T-cell (primary cell): ENCODE measurements around the gene LYPD1. TPM values are rescaled to one million over a fixed set of nuclear protein-coding genes. Genes with fewer than 3 reads are reported as not detected.

Source experiments
- ATAC-seq, 4 experiments: fragments of 200-7000 bp in 3 of 4; fragments of 150-1000 bp in 1 of 4; cut with Tn5 transposase; replicated peaks in 1 of 4; 1 replicate in 3 of 4; 2 replicates in 1 of 4; pipeline ENCODE4 v1.10.0; 2021; ENCODE audit warnings: moderate library complexity in 3 of 4, mild to moderate bottlenecking in 2 of 4, moderate number of reproducible peaks in 1 of 4
- CTCF ChIA-PET, 2 donors: fragments of 300-600 bp; sonication (Branson Sonifier 250); formaldehyde crosslinking; loops; one replicate each; lab custom pipeline; 2022; ENCODE audit warnings: antibody characterized with exemption in 2 of 2; lab: Charles Lee
- POLR2A ChIA-PET, 2 donors: fragments of 300-600 bp; sonication (Branson Sonifier 250); formaldehyde crosslinking; loops; one replicate each; lab custom pipeline; 2022; ENCODE audit warnings: antibody characterized with exemption in 2 of 2; lab: Charles Lee
- DNase-seq, 35 experiments: peaks; one replicate each; pipeline versions ENCODE4 v3.0.0 to v3.0.0-alpha.2; 2013 to 2023
- H3K27ac ChIP-seq: one replicate; pipeline ENCODE4 v1.5.1; 2013; ENCODE audit warnings: low read length
- H3K27me3 ChIP-seq, 2 experiments: replicated peaks in 1 of 2; 1 replicate in 1 of 2; 2 replicates in 1 of 2; pipeline versions ENCODE4 v1.6.1 to v1.7.0; 2013; ENCODE audit warnings: low read length in 1 of 2, mixed read lengths in 1 of 2; ENCODE audit not compliant: control insufficient read depth in 2 of 2, insufficient read depth in 2 of 2; ENCODE audit errors: extremely low read depth in 1 of 2
- H3K36me3 ChIP-seq, 2 donors: 1 replicate in 1 of 2; 2 replicates in 1 of 2; pipeline versions ENCODE4 v1.6.1 to v1.7.0; 2013; ENCODE audit warnings: low read length in 1 of 2; ENCODE audit not compliant: control insufficient read depth in 2 of 2, insufficient read depth in 1 of 2; ENCODE audit errors: extremely low read depth in 1 of 2
- H3K4me1 ChIP-seq, 2 experiments: 1 replicate in 1 of 2; 2 replicates in 1 of 2; pipeline versions ENCODE4 v1.6.1 to v1.7.0; 2013; ENCODE audit warnings: low read length in 2 of 2, mixed read lengths in 1 of 2; ENCODE audit not compliant: insufficient read depth in 2 of 2, control insufficient read depth in 1 of 2; ENCODE audit errors: extremely low read depth in 1 of 2
- H3K4me3 ChIP-seq, 2 donors: 1 replicate in 1 of 2; 2 replicates in 1 of 2; pipeline versions ENCODE4 v1.5.1 to v1.7.0; 2013; ENCODE audit warnings: mild to moderate bottlenecking in 2 of 2, low read length in 1 of 2, moderate library complexity in 1 of 2; ENCODE audit not compliant: control insufficient read depth in 1 of 2; ENCODE audit errors: extremely low read depth in 1 of 2
- H3K9me3 ChIP-seq: 2 replicates; pipeline ENCODE4 v1.7.0; 2013
- H3K27ac Mint-ChIP-seq, 2 donors: one replicate each; pipeline ENCODE4 v1.8.0; 2020 to 2021; ENCODE audit warnings: mild to moderate bottlenecking in 2 of 2, mixed read lengths in 2 of 2
- H3K27me3 Mint-ChIP-seq, 2 donors: one replicate each; pipeline ENCODE4 v1.8.0; 2021 to 2022; ENCODE audit warnings: mixed read lengths in 2 of 2
- H3K36me3 Mint-ChIP-seq: one replicate; pipeline ENCODE4 v1.8.0; 2021; ENCODE audit warnings: mixed read lengths
- H3K4me1 Mint-ChIP-seq, 3 donors: one replicate each; pipeline ENCODE4 v1.8.0; 2020 to 2022; ENCODE audit warnings: mixed read lengths in 3 of 3, mild to moderate bottlenecking in 1 of 3
- H3K4me3 Mint-ChIP-seq, 3 donors: one replicate each; pipeline ENCODE4 v1.8.0; 2020 to 2022; ENCODE audit warnings: mild to moderate bottlenecking in 3 of 3, mixed read lengths in 3 of 3, moderate library complexity in 3 of 3
- H3K9me3 Mint-ChIP-seq, 3 donors: one replicate each; pipeline ENCODE4 v1.8.0; 2020 to 2022; ENCODE audit warnings: mixed read lengths in 3 of 3
- WGBS: methylation state at CpG from one replicate; pipeline ENCODE4 v1.1.5; 2013; ENCODE audit warnings: missing lambda C conversion rate; ENCODE audit not compliant: insufficient coverage; 5-methylcytosine and 5-hydroxymethylcytosine counted together
- total RNA-seq, 35 experiments: library from RNA in 6 of 35; stranded (reverse) in 6 of 35; fragments of 120-200 nt in 1 of 35; gene quantifications; one replicate each; pipeline versions ENCODE4 v1.2.1 to v1.2.4 and lab custom pipeline; 2013 to 2026

LYPD1 gene, protein sequence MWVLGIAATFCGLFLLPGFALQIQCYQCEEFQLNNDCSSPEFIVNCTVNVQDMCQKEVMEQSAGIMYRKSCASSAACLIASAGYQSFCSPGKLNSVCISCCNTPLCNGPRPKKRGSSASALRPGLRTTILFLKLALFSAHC
- under 1 TPM in 1 of 5 donors, not detected in 4; 0.15 TPM for total RNA-seq
- not detected for total RNA-seq (2013)
- 0 to 0.06 (median 0) reads per million in 29 experiments for total RNA-seq (lab: John Stamatoyannopoulos, UW)

DNA sequence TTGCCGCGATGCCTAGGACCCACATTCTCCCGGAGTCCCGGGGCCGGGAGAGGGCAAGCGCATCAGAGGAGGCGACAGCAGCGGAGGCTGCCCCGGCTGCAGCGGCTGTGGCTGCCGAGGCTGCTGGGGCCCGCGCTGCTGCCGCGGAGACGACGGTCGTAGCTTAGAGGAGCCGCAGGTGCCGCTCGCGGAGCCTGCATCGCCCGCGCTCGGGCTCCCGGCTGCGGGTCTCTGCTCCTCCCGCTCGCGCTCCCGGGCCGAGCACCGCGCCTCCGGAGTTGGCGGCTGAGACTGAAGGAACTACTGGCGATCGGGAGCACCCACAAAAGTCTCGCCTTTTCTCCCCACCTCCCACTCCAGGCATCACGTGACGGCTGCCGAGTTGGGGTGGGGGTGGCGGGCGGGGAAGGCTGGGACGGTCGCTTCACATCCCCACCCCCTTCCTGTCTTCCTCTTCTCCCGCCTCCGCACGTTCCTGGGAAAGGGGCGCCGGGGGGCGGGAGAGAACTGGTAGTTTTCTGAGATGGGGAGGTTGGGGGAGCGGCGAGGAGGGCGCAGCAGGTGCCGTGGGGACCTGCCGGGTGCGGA lies at the start of gene LYPD1:
Gene LYPD1 (minus strand): TSS at position 298 of the 588 bp plus-strand sequence. CDS start 273 bp downstream, at position 25.
- Histone ChIP-seq H3K9me3 (no peaks in the 10 kb centered on the region), H3K36me3 (no peaks in the 10 kb centered on the region), H3K27me3 (peaks cover 6 to 33% of the 10 kb centered on the region in 2 experiments), H3K27ac (no peak within 1 kb of the TSS), H3K4me1 (no peaks in the 10 kb centered on the region), H3K4me3 (no peak within 1 kb of the TSS)
- Mint-ChIP-seq H3K4me3 (no peak within 1 kb of the TSS), H3K4me1 (peaks cover 0 to 1% (median 0%) of the 10 kb centered on the region in 3 donors), H3K9me3 (no peaks in the 10 kb centered on the region), H3K27me3 (peaks cover 25 to 28% of the 10 kb centered on the region in 2 donors), H3K36me3 (no peaks in the 10 kb centered on the region), H3K27ac (no peak within 1 kb of the TSS)
- DNase-seq, result no peak
- CTCF ChIA-PET, result no interaction called here
- 5% methylated on average over 34 of the region's 59 CpGs for WGBS
- no peak for ATAC-seq
- POLR2A ChIA-PET, result no interaction called here

DNA sequence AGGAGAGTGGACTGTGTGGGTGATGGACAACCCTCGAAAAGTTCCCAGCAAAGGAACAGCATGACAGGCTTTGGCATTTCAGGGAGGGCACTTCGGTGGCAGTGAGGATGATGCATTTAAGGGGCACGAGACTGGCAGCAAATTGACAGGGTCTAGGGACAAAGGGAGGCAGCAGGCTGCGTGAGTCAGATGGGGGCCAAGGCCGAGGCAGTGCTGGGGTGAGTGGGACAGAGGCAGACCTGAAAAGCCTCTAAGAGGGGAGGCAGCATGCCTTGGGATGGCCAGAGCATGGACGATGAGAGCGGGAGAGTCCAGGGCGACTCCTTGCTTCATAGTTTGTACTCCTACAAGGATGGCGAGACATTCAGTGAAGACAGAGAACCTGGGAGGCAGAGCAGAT lies 49.5 kb upstream of the LYPD1 start:
- Histone ChIP-seq H3K36me3 (no peaks in the 10 kb centered on the region), H3K4me3 (no peak overlapping the region), H3K27me3 (no peaks in the 10 kb centered on the region), H3K9me3 (no peaks in the 10 kb centered on the region), H3K4me1 (no peaks in the 10 kb centered on the region), H3K27ac (no peak overlapping the region)
- ChIA-PET CTCF (no interaction called here), POLR2A (no interaction called here)
- H3K27ac Mint-ChIP-seq, result no peak overlapping the region
- ATAC-seq (no peak), DNase-seq (no peak)
- peaks cover 0 to 3% of the 10 kb centered on the region in 2 donors for H3K27me3 Mint-ChIP-seq
- no peaks in the 10 kb centered on the region for H3K36me3 Mint-ChIP-seq
- WGBS, result 74% methylated on average over 9 of the region's 9 CpGs
- peaks cover 0 to 7% (median 6%) of the 10 kb centered on the region in 3 donors for H3K9me3 Mint-ChIP-seq
- H3K4me3 Mint-ChIP-seq, result no peak overlapping the region
- no peaks in the 10 kb centered on the region for H3K4me1 Mint-ChIP-seq

DNA sequence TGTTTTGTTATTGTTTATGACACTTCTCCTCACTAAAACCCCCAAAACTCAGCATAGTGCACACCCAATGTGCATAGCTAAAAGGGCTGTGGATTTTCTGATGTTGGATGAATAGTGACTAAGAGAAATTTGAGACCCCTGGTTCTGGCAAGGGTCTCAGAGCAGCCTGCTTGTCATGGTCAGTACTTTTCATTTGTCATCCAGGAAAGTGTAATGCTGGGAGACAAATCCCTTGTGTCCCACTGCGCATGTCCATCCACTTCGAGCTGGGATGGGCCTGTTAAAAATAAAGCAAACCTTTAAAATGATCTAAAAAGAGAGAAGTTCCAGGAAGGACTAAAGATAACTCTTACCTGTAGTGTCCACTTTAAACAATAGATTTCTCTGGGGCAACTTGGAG lies 46.9 kb upstream of the LYPD1 start:
- Histone ChIP-seq H3K27ac (no peak overlapping the region), H3K27me3 (no peaks in the 10 kb centered on the region), H3K4me1 (no peaks in the 10 kb centered on the region), H3K9me3 (no peaks in the 10 kb centered on the region), H3K36me3 (no peaks in the 10 kb centered on the region), H3K4me3 (no peak overlapping the region)
- WGBS, result no CpG with 5 or more reads among the region's 2 CpGs
- ATAC-seq (no peak), DNase-seq (no peak)
- H3K9me3 Mint-ChIP-seq, result peaks cover 0 to 14% (median 0%) of the 10 kb centered on the region in 3 donors
- ChIA-PET POLR2A (no interaction called here), CTCF (no interaction called here)
- peaks cover 0 to 3% of the 10 kb centered on the region in 2 donors for H3K27me3 Mint-ChIP-seq
- no peak overlapping the region for H3K4me3 Mint-ChIP-seq
- H3K36me3 Mint-ChIP-seq, result no peaks in the 10 kb centered on the region
- no peak overlapping the region for H3K27ac Mint-ChIP-seq
- H3K4me1 Mint-ChIP-seq, result no peaks in the 10 kb centered on the region

DNA sequence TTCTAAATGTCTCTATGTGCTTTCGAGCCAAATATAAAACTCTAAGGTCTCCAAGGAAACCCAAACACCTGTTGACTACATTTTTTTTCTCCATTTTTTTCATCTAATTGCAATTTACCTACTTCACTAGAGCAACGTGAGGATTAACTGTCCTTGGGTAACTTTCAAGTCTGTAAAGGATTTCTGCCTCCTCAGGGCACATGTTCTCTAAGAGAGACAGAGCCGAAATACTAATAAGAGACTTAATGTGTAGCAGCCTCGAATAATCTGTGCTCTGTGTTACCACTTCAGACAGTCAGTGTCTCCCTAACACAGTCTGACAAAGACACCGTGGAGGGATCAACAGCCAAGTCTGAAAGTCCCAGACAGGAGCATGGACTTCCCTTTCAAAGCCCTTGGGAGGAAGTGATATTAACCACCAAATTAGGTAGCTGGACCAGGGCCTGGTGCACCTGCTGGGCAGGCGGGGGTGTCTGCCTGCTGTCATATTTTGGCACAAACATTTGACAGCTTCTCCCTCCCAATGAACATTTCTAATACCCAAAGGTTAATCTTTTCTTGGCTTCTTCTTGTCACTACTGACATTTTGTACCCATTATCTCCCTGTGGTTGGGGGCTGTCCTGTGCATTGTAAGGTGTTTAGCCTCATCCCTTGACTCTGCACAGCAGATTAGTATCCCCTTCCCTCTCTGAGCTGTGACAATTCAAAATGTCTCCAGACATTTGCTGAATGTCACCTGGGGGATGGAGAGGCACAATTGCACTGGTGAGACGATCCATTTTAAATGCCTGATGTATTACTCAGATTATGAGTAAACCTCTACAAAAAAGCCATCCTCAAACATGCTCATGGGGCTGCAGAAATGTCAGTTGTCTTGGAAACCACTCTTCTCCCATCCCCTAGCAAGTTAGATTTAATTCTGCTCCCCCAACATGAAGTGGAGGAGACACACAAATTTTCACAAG lies 45.7 kb upstream of the LYPD1 start:
- H3K4me3 Mint-ChIP-seq, result no peak overlapping the region
- Histone ChIP-seq H3K27me3 (no peaks in the 10 kb centered on the region), H3K9me3 (no peaks in the 10 kb centered on the region), H3K4me1 (no peaks in the 10 kb centered on the region), H3K4me3 (no peak overlapping the region), H3K36me3 (no peaks in the 10 kb centered on the region), H3K27ac (no peak overlapping the region)
- WGBS, result 50% methylated on average over 1 of the region's 7 CpGs
- H3K36me3 Mint-ChIP-seq, result no peaks in the 10 kb centered on the region
- CTCF ChIA-PET, result no interaction called here
- no peaks in the 10 kb centered on the region for H3K4me1 Mint-ChIP-seq
- ATAC-seq (no peak), DNase-seq (no peak)
- POLR2A ChIA-PET, result no interaction called here
- H3K9me3 Mint-ChIP-seq, result peaks cover 0 to 14% (median 0%) of the 10 kb centered on the region in 3 donors
- no peak overlapping the region for H3K27ac Mint-ChIP-seq
- H3K27me3 Mint-ChIP-seq, result peaks cover 0 to 3% of the 10 kb centered on the region in 2 donors

DNA sequence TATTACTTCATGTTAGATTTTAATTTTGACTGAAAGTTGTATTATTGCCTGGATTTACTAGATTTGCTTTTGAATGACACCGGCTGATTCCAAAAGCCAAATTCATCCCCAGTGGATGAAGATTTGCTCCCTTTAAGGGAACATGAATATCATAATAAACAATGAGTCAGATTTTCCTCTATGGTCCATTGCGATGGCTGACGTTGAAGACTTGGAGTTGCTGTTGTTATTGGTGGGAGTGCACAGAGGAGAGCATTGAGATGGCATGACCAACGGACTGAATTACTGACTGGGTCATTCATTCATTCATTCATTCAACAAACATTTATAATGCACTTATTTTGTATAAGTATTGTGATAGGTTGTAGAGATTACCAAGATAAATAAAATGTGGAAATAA lies 33.4 kb upstream of the LYPD1 start:
- no CpG with 5 or more reads among the region's 4 CpGs for WGBS

DNA sequence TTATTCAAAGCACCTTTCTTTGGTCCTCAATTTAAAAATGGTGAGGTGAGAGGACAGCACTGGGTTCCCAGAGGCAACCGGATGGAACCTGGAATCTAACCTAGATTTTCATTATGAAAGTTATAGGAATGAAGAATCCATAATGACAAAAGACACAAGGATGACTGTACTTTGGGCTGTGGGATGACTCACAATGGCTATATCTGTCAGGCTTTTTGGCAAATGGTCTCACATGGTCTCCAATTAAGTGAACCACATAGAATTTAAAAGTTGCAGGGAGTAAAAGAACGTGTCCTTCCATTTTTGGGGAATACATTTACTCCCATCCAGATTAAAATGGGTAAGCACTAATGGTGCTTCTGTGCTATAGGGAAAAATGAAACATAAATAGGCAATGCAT lies 31.8 kb upstream of the LYPD1 start:
- H3K4me3 ChIP-seq, result no peak overlapping the region
- no peaks in the 10 kb centered on the region for H3K36me3 Mint-ChIP-seq
- H3K27me3 Mint-ChIP-seq, result no peaks in the 10 kb centered on the region
- WGBS, result no CpG with 5 or more reads among the region's 2 CpGs
- no peaks in the 10 kb centered on the region for H3K9me3 Mint-ChIP-seq
- ChIA-PET POLR2A (no interaction called here), CTCF (no interaction called here)
- peaks cover 0 to 2% of the 10 kb centered on the region in 2 experiments for H3K27me3 ChIP-seq
- no peaks in the 10 kb centered on the region for H3K9me3 ChIP-seq
- no peak overlapping the region for H3K4me3 Mint-ChIP-seq
- ATAC-seq (no peak), DNase-seq (no peak)
- H3K4me1 ChIP-seq, result no peaks in the 10 kb centered on the region
- H3K4me1 Mint-ChIP-seq, result no peaks in the 10 kb centered on the region
- no peak overlapping the region for H3K27ac ChIP-seq
- no peak overlapping the region for H3K27ac Mint-ChIP-seq
- H3K36me3 ChIP-seq, result no peaks in the 10 kb centered on the region

More for the DNA sequence above, 33.4 kb upstream of the LYPD1 start:
- H3K36me3 Mint-ChIP-seq, result no peaks in the 10 kb centered on the region
- H3K4me1 Mint-ChIP-seq, result no peaks in the 10 kb centered on the region
- no peaks in the 10 kb centered on the region for H3K36me3 ChIP-seq
- H3K27ac ChIP-seq, result no peak overlapping the region
- H3K27ac Mint-ChIP-seq, result no peak overlapping the region
- H3K4me1 ChIP-seq, result no peaks in the 10 kb centered on the region
- H3K27me3 ChIP-seq, result no peaks in the 10 kb centered on the region
- H3K9me3 ChIP-seq, result no peaks in the 10 kb centered on the region
- ChIA-PET POLR2A (no interaction called here), CTCF (no interaction called here)
- H3K4me3 Mint-ChIP-seq, result no peak overlapping the region
- ATAC-seq (no peak), DNase-seq (no peak)
- H3K27me3 Mint-ChIP-seq, result no peaks in the 10 kb centered on the region
- no peaks in the 10 kb centered on the region for H3K9me3 Mint-ChIP-seq
- no peak overlapping the region for H3K4me3 ChIP-seq
